Osteoblast (primary cell): ENCODE data around the gene SCUBE3. TPM values are rescaled to one million over a fixed set of nuclear protein-coding genes. Genes with fewer than 3 reads are reported as not detected.

Experiments
- DNase-seq: peaks from one replicate; pipeline ENCODE4 v3.0.0; 2011; ENCODE audit warnings: low spot score, mixed read lengths; ENCODE audit not compliant: insufficient read length; ENCODE audit errors: missing footprints
- H2AFZ ChIP-seq: 2 replicates; pipeline ENCODE4 v1.6.0; 2011; ENCODE audit warnings: mild to moderate bottlenecking, low read length
- H3K27ac ChIP-seq: 2 replicates; pipeline ENCODE4 v1.5.1; 2011; ENCODE audit warnings: mild to moderate bottlenecking, low read depth, low read length, moderate library complexity
- H3K27me3 ChIP-seq: 2 replicates; pipeline ENCODE4 v1.6.0; 2012; ENCODE audit warnings: mild to moderate bottlenecking, control low read depth, inconsistent platforms, low read length, moderate library complexity; ENCODE audit not compliant: insufficient read depth
- H3K36me3 ChIP-seq: 2 replicates; pipeline ENCODE4 v1.5.1; 2011; ENCODE audit warnings: mild to moderate bottlenecking, low read length, control low read depth, moderate library complexity; ENCODE audit not compliant: insufficient read depth
- H3K4me1 ChIP-seq: 2 replicates; pipeline ENCODE4 v1.5.1; 2011; ENCODE audit warnings: mild to moderate bottlenecking, low read length, control low read depth, moderate library complexity; ENCODE audit not compliant: insufficient read depth
- H3K4me2 ChIP-seq: 2 replicates; pipeline ENCODE4 v1.6.0; 2011; ENCODE audit warnings: mild to moderate bottlenecking, low read length; ENCODE audit not compliant: insufficient read depth
- H3K4me3 ChIP-seq: fragments of 200-600 bp; sonication (generic); 3 replicates; pipeline ENCODE4 v1.5.1; 2012; ENCODE audit warnings: mild to moderate bottlenecking, low read length, inconsistent platforms; ENCODE audit not compliant: insufficient read depth
- H3K79me2 ChIP-seq: 2 replicates; pipeline ENCODE4 v1.6.0; 2012; ENCODE audit warnings: mild to moderate bottlenecking, low read length, control low read depth, inconsistent platforms; ENCODE audit not compliant: insufficient read depth
- H3K9me3 ChIP-seq: 2 replicates; pipeline ENCODE4 v1.5.1; 2011; ENCODE audit warnings: low read depth, low read length, control low read depth
- H4K20me1 ChIP-seq: 2 replicates; pipeline ENCODE4 v1.6.0; 2012; ENCODE audit warnings: mild to moderate bottlenecking, low read length, control low read depth; ENCODE audit not compliant: insufficient read depth
- CTCF ChIP-seq: IDR thresholded peaks from 2 replicates; pipeline ENCODE4 v1.5.1; 2011; ENCODE audit warnings: mild to moderate bottlenecking, low read depth, low read length, moderate library complexity; ENCODE audit errors: extremely low read depth
- total RNA-seq: library from RNA; depleted of rRNA; stranded (reverse); fragments of >200 nt; gene quantifications from 2 replicates; pipeline ENCODE4 v1.2.3, GENCODE V29; 2012

SCUBE3 gene
- total RNA-seq, 1 donor, result 30.4 TPM

- Histone ChIP-seq H4K20me1 (no peaks in the 10 kb centered on the region), H3K79me2 (peaks cover 10% of the 10 kb centered on the region), H3K27me3 (no peaks in the 10 kb centered on the region), H3K4me1 (peaks cover 48% of the 10 kb centered on the region), H3K27ac (no peak overlapping the region), H3K9me3 (no peaks in the 10 kb centered on the region), H2AFZ (no peak overlapping the region), H3K4me3 (no peak overlapping the region), H3K36me3 (no peaks in the 10 kb centered on the region), H3K4me2 (no peak overlapping the region)
- peak; percentile 75 for DNase-seq
- no peak for TF ChIP-seq CTCF
Measured at GRCh38 chr6:35208419-35208818, 5.3 kb upstream of the SCUBE3 start.

- no peak for TF ChIP-seq CTCF
- no peak for DNase-seq
Measured at GRCh38 chr6:35209081-35209480, 4.7 kb upstream of the SCUBE3 start.

GRCh38 chr6:35209622-35210247, 4.0 kb upstream of the SCUBE3 start:
- Histone ChIP-seq H3K4me3 (no peak overlapping the region), H2AFZ (no peak overlapping the region), H3K4me2 (no peak overlapping the region), H3K4me1 (peaks cover 36% of the 10 kb centered on the region), H3K36me3 (no peaks in the 10 kb centered on the region), H4K20me1 (no peaks in the 10 kb centered on the region), H3K79me2 (peaks cover 23% of the 10 kb centered on the region), H3K27me3 (no peaks in the 10 kb centered on the region), H3K9me3 (no peaks in the 10 kb centered on the region), H3K27ac (no peak overlapping the region)
- DNase-seq, result no peak
- no peak for TF ChIP-seq CTCF

More at GRCh38 chr6:35209081-35209480, 4.7 kb upstream of the SCUBE3 start:
- no peaks in the 10 kb centered on the region for H3K36me3 ChIP-seq
- H3K27ac ChIP-seq, result no peak overlapping the region
- no peak overlapping the region for H3K4me2 ChIP-seq
- no peaks in the 10 kb centered on the region for H4K20me1 ChIP-seq
- H3K4me3 ChIP-seq, result no peak overlapping the region
- no peaks in the 10 kb centered on the region for H3K27me3 ChIP-seq
- H3K9me3 ChIP-seq, result no peaks in the 10 kb centered on the region
- peaks cover 42% of the 10 kb centered on the region for H3K4me1 ChIP-seq
- H2AFZ ChIP-seq, result no peak overlapping the region
- peaks cover 17% of the 10 kb centered on the region for H3K79me2 ChIP-seq

- H3K4me1 ChIP-seq, result peaks cover 42% of the 10 kb centered on the region
- peak overlapping the region; percentile 83 for H3K4me3 ChIP-seq
- TF ChIP-seq CTCF, result no peak
- H4K20me1 ChIP-seq, result peaks cover 23% of the 10 kb centered on the region
- peak overlapping the region; percentile 64 for H2AFZ ChIP-seq
- H3K9me3 ChIP-seq, result no peaks in the 10 kb centered on the region
- H3K27ac ChIP-seq, result no peak overlapping the region
- H3K4me2 ChIP-seq, result peak overlapping the region; percentile 82
- peak; percentile 87 for DNase-seq
- no peaks in the 10 kb centered on the region for H3K27me3 ChIP-seq
- H3K79me2 ChIP-seq, result peaks cover 58% of the 10 kb centered on the region
- peaks cover 14% of the 10 kb centered on the region for H3K36me3 ChIP-seq
Measured at GRCh38 chr6:35213298-35213791, 411 bp upstream of the SCUBE3 start.
